HG03060 (cell line): ENCODE results near the gene MED31.
"Not testable (repeated sequence)": the region's sequence is repeated elsewhere in the genome, so short reads cannot be mapped to it uniquely, and the experiment has no call there.

Experiments
- ATAC-seq: cut with Tn5 transposase; IDR thresholded peaks from one replicate; pipeline ENCODE4 v1.9.1; 2021; ENCODE audit warnings: low read depth, moderate number of reproducible peaks; ENCODE audit not compliant: unreplicated experiment

Gene MED31

DNA sequence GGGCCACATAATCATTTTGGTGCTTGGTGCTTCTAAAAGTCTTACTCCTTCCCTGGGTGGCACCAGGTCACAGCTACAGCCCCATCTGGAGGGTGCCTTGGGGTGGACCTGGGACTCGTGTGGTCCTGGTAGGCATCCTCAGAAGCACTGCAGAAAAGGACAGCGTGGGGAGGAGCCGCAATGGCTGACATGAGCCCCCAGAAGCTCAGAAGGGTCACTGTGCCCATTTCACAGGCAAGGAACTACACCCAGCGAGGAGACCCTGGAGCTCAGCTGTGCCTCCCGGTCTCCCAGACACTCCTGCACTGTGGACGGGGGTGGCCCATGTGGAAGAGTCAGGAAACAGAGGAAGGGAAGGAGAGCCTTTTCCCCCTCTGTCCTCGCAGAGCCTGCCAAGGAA, 26.5 kb upstream of the MED31 start:
- no peak for ATAC-seq

DNA sequence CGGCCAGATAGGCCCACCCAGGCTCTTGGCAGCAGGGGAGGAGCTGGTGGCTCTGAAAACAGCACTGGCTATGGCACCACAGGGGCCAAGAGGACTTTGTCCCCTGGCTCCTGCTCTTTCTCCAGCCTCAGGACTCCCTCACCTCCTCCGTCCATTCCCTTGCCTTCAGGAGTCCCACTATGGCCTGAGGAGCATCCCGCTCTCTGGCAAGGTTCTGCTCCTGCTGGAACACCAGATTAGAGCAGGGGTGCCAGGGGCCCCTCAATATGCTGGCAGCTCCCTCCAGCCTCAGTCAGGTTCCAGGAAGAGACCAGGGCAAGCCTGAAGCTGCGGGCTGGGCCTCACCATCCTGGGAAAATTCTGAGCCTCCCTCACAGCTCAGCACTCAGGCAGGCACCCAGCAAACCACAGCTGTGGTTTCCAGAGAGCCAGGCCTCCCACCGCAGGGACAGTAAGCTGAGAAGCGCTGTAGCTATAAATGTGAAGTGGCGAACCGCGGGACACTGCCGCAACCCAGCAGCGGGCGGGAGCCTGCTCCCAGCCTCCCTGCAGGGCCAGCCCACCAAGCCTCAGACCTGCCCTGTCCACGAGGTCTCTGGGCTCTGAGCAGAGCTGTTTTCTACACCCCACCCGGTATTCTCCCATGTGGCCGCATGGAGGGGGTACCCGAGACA, 25.9 kb upstream of the MED31 start:
- no peak for ATAC-seq

DNA sequence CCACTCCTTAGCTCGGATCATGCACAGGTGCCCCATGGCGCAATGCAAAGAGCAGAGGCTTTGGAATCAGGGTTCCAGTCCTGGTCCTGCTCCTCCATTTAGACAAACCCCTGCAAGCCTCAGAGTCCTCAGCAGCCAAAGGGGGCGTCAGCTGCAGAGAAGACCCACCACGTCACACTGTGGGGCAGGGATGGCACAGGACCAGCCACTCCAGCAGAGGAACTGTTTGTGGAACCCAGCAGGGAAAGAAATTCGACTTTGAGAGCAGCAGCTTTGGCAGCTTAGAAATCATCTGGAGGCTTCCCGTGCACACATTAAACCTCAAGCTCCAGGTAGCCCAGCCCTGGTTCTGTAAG, 25.4 kb upstream of the MED31 start:
- no peak for ATAC-seq

DNA sequence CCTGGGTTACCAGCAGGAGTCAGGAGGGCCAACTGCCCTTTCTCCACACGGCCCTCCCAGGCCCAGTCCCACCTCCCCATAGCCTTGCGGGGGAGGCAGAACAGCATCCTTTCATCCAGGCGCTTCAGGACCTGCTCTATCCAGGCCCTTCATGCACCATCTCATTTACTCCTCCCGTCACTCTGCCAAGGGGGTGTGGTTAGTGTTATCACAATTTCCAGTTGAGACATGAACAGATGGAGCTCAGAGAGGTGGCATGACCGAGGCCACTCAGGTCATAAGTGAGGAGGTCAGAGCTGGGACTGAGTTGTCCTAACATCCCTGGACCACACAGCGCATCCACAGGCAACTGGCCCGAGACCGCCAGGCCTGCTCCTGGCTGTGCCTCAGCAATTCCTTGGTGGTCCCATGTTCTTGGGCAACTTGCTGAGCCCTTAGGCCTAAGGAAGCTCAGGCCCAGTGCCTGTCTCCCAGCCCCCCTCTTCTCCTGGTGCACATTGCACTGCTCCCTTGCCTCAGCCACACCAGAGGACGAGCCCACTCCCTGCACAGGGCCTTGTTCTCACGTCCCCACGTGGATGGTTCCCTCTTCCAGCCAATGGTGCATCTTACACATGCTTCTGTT, 23.9 kb upstream of the MED31 start:
- no peak for ATAC-seq

DNA sequence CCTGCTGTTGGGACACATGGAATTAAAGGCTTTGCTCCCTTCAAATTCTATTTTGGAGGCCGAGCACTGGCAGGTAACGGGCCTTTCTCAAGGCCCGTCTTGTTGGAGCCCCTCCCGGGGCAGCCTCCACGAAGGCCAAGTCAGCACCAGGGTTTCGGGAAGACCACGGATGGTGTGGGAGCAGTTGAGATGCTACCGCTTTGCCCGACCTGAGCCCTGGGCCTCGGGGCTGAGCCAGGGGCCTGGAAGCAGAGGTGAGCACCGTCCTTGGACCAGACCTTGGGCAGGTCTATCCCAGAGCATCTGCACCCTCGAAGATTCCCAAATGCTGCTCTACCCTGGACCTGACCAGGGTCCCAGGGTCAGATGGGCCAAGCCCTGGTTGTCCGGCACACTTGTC, 23.2 kb upstream of the MED31 start:
- no peak for ATAC-seq

DNA sequence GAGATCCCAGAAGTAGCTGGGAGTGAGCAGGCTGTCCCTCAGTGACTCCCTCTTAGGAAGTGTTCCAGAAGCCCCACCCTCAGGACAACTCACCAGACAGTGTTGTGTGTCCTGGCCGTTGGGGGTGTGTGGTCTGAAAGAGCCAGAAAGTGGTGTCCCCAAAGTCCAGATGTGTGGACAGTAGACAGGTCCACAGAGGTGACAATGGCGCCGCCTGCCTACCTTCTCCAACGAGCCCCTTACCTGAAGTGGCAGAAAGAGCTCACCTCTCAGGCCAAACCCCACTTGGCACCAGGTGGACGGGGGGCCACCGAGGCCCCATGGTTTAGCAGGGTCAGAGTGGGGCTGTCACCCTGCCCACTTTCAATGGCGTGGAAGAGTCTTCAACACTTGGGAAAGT, 20.0 kb upstream of the MED31 start:
- ATAC-seq: no peak

DNA sequence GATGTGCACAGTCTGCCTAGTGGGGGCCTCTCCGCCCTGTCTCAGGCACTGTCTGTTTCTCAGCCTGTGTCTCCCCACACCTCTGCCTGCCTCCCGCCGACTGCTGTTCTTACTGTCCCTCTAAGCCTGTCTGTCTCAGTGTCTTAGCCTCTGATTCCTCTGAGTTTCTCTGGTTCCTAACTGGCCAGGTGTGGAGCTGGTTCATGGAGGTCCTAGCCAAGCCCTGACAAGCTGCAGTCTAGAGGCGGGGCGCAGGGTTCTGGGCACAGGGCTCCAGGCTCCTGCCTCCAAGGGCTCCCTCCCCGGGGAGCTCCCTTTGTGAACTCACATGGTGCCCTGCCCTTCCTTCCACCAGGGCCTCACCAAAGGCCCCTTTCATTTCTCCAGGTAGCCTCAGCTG, 19.6 kb upstream of the MED31 start:
- no peak for ATAC-seq

DNA sequence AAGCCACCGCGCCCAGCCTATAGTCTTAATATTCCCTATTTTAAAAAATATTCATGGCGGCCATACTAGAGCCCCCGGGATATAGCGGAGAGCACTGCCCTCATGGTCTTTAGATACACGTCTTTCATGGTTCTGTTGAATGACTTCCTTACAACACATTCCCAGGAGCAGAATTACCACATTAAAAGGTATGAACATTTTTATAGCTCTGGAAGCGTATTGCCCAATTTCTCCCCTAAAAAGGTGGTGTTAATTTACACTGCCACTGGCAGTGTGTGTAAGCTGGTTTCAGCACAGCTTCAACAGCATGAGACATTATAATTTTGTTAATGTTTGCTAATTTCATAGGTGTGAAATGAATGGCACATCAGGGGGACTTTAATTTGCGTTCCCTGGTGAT, 19.2 kb upstream of the MED31 start:
- ATAC-seq: no peak

DNA sequence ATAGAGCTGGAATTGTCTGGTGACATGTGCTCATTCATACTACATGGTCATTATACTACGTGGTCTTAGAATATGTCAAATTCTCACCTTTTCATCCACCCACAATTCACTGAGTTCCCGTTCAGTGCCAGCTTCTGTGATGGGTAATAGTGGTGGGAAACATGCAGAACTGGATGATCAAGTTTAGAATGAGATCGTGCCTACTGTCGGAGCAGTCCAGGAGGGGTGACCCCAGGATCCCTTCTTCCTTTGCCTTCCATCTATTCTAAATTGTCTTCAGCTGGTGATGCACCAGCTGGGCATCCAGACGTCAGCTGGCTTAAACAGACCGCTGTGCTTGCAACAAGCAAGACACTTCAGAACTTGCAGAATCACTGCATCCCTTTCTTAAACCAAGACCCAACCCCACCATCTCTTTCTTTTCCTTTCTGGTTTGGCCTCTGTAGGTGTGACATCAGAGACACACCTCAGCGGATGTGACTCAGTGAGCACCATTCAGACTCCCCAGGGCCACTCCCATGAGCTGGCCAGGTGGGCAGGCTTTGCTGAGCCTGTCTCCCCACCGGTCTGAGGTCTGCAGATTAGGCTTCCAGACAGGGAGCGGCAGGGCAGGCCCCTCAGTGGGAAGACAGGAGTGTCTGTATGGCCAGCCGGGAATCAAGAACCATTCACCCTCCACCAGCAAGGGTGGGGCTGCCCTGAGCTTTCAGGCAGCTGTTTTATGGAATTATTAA, 18.2 kb upstream of the MED31 start:
- no peak for ATAC-seq

DNA sequence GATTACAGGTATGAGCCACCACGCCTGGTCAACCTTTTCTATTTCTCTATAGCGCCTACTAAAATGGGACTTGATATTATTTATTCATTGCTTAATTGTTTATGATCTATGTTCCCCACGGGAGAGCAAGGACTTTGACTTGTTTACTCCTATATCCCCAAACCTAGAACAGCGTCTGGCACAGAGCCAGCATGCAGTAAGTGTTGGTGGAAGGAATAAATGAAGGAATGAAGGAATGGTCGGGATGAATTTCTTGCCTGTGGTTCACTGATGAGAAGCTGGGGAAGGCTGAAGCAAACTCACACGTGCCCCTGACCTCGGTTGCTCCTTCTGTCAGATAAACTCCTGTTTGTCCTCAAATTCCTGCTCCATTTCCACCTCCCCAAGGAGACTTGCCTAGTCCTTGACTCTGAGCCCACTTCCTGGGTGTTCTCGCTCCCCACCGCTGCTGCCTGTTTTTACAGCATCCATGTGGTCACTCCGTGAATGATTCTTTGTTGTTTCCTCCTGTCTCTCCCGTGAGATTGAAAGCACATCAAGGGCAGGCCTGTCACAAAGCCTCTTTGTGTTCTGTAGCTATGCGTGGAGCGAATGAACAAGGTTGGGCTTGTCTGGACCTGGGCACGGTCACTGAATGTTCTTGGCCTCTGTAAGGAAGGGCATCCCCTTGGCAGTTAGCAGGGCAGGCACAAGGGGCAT, 17.5 kb upstream of the MED31 start:
- ATAC-seq: no peak

DNA sequence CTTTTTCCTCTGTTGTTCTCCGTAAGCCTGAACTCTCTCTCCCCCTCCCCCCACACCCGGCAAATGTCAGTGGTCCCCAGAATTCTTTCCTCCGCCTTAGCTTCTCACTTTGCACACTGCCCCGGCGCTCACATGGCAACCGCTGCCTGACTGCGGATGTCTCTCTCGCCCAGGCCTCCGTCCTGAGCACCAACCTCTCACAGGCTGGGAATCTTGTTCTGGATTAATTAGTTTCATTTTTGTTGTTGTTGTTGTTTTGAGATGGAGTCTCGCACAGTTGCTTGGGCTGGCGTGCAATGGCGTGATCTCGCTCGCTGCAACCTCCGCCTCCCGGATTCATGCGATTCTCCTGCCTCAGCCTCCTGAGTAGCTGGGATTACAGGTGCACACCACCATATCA, 16.8 kb upstream of the MED31 start:
- ATAC-seq: no peak

DNA sequence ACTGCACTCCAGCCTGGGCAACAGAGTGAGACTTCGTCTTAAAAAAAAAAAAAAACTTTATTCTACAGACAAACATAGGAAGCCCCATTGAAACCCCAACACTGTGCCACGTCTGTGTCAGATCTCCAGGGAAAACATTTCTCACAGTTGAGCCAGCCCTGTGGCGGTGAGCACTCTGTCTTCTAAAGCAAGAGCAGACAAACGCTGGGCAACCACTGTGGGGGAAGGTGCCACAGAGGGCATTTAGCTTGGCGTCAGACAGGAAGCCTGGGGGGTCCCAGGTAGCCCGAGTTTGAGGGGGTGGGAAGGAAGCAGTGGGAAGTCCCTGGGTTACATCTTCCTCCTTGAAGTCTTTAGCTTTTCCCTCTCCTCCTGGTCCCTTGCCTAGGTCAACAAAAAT, 16.1 kb upstream of the MED31 start:
- ATAC-seq: no peak

DNA sequence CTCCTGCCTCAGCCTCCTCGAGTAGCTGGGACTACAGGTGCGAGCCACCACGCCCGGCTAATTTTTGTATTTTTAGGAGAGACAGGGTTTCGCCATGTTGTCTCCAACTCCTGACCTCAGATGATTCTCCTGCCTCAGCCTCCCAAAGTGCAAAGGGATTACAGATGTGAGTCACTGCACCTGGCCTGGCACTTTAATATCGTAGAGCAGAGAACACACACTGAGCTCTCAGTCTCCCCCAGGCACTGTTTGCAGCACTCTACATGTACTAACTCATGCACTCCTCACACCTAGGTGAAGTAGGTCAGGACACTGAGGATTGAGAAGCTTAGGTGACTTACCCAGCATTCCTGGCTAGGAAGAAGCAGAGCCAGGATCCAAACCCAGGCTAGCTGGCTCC, 15.2 kb upstream of the MED31 start:
- ATAC-seq: no peak

DNA sequence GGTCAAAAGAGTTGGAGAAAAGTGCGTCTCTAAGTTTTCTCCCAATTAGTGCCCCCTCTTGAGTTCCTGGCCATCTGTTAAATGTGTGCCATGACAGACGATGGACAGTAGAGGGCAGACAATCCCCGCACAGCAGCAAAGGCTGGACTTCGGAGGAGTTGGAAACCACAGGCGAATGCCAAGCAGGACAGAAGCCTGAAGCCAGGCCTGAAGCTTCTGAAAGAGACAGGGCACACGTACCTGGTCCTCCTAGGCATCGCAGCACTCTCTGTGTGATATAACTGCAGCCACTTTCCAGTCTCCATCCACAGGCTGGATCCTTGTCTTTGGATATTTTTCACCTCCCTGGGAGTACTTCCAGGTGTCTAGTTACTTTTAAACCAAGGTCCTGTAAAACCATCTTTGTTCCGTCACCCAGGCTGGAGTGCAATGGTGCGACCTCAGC, 14.7 kb upstream of the MED31 start:
- no peak for ATAC-seq

DNA sequence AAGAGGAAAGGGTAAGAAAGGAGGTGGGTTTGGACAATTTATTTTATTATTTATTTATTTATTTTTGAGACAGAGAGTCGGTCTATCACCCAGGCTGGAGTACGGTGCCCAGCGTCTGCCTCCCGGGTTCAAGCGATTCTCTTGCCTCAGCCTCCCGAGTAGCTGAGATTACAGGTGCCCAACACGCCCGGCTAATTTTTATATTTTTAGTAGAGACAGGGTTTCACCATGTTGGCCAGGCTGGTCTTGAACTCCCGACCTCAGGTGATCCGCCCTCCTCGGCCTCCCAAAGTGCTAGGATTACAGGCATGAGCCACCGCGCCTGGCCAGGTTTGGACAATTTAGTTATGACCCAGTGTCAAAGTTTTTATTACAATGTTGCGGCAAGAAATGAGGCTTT, 11.8 kb upstream of the MED31 start:
- ATAC-seq: not testable (repeated sequence)

DNA sequence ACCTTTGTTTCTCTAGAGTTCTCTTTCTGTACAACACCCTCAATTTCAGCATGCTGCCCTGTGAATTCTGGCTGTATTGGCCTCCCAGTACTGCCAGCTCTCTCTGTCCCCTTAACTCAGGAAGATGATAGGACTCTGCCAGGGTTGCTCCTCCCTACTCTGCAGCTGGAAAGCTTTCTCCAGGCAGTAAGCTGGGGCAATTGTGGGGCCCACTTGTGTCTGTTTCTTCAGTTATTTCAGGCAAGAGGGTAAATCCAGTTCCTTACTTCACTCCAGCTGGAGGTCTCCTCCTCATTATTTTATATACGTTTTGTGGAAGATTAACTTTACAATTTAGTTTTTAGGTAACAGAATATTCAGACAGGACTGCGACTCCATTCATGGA, 10.1 kb upstream of the MED31 start:
- no peak for ATAC-seq

DNA sequence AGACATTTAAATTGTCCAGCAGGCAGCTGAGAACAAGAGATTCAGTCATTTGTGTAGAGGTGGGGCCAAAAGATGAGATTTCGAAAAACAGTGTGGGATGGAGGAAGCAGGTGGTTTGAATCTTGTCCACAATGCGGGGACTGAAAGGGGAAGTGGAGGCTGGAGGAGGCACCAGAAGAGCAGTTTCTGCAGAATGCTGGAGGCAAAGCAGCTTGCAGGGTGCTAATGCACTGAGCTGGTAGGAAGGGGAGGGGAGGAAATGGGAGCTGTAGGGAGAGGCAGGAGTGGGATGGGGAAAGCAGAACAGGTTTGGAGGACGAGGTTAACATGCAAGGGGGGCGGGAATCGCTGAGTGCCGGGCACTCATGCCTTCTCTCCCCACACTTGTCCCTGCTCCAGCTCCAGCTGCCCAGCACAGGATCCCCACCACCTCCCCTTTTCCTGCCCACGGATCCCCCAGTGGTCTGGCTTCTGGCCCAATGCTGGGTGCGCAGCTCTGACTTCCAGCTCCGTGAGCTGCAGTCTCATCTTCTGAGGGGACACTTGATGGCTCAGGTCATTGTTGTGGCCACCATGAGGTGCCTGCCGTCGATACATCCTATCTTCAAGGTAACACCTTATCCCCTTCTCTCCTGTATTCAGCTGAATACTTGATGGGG, 9.5 kb upstream of the MED31 start:
- no peak for ATAC-seq

DNA sequence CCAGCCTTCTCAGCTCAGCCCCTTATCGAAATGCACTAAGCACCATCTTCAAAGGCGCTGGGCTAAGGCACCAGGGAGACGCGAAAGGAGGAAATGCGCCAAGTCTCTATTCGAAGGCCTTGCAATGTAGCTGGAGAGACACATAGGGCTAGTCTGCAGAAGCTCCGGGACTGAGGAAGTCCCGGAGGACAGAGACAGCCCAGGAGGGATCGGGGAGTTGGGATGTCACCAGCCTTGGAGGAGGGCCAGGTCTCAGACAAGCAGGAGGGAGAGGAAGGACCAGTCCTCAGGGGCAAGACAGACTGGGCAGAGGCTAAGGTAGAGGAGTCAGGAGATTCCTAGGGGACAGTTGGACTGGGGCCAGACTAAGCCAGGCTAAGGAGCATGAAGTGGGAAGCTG, 8.7 kb upstream of the MED31 start:
- ATAC-seq: no peak

DNA sequence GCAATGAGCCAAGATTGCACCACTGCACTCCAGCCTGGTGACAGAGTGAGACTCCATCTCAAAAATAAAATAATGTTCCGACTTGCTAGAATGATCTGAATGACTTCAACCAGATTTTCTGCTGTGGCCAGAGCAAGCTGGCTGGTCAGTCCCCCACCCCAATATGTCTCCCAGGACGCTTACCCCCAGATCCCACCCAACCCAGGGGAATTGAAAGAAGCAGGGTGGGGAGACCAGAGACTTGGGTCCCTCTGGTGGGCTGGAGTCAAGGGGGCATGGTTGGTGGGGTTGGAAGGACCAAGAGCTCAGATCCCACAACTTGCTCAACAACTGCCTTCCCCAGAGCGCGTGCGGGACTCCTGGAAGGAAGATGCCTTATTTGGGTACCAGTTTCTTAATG, 7.0 kb upstream of the MED31 start:
- not testable (repeated sequence) for ATAC-seq

DNA sequence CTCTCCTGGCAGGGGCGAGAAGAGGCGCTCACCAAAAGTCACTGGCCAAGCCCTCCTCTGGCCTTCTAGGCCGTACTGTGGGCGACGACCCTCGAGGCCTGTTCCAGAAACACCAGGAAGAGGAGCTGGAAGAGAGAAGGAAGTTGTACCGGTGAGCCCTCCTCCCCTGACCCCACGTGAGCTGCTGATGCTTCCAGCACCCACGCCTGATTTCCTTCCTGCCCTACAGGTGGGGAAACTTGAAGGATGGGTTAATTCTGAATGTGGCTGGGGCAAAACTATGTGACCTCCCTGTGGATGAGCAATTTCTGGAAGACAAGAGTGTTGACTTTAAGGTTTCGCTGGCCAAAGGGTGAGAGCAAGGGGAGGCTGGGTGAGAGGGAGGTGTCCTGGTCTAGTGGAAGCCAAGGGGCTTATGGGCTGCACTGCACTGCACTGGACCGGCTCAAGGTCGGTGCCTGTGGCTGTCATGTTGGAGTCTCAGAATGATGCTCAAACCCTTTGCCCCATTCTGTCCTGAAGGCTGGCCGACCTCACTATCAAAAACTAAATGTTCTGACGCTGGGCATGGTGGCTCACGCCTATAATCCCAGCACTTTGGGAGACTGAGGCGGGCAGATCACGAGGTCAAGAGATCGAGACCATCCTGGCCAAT, 6.4 kb upstream of the MED31 start:
- no peak for ATAC-seq
